Uterus (tissue), 4 donors: Measurements from ENCODE around the gene PITPNB. TPM values are rescaled to one million over a fixed set of nuclear protein-coding genes. Genes with fewer than 3 reads are reported as not detected.

ENCODE experiments used
- DNase-seq, 2 donors: peaks; one replicate each; pipeline ENCODE4 v3.0.0-alpha.2; 2019 to 2020
- H3K27ac ChIP-seq, 2 donors: fragments of 200-600 bp; sonication (generic); 1 replicate in 1 of 2; 2 replicates in 1 of 2; pipeline ENCODE4 v1.5.1; 2016 to 2018
- H3K27me3 ChIP-seq, 2 donors: fragments of 200-600 bp; sonication (generic); one replicate each; pipeline ENCODE4 v1.5.1; 2018 to 2019; ENCODE audit warnings: control low read depth in 1 of 2
- H3K36me3 ChIP-seq, 2 donors: fragments of 200-600 bp; sonication (generic); one replicate each; pipeline ENCODE4 v1.5.1; 2019; ENCODE audit warnings: control low read depth in 1 of 2
- H3K4me1 ChIP-seq, 2 donors: fragments of 200-600 bp; sonication (generic); one replicate each; pipeline ENCODE4 v1.5.1; 2018 to 2019; ENCODE audit warnings: control low read depth in 1 of 2
- H3K4me3 ChIP-seq, 2 donors: fragments of 200-600 bp; sonication (generic); 1 replicate in 1 of 2; 2 replicates in 1 of 2; pipeline ENCODE4 v1.5.1; 2018 to 2019; ENCODE audit warnings: mild to moderate bottlenecking in 1 of 2
- H3K9me3 ChIP-seq, 2 donors: fragments of 200-600 bp; sonication (generic); one replicate each; pipeline ENCODE4 v1.5.1; 2019; ENCODE audit warnings: control low read depth in 1 of 2
- CTCF ChIP-seq, 4 experiments: fragments of 200-600 bp in 2 of 4; fragments of 450-650 bp in 2 of 4; sonication (generic) in 2 of 4; IDR thresholded peaks; one replicate each; pipeline ENCODE4 v1.5.1; 2016 to 2019; ENCODE audit warnings: antibody characterized with exemption in 4 of 4, mild to moderate bottlenecking in 2 of 4, moderate library complexity in 1 of 4
- POLR2A ChIP-seq, 2 donors: fragments of 450-650 bp; IDR thresholded peaks; one replicate each; pipeline ENCODE4 v1.6.1; 2016; ENCODE audit warnings: antibody characterized with exemption in 2 of 2, mild to moderate bottlenecking in 1 of 2, moderate library complexity in 1 of 2
- intact Hi-C: fragments of 100-400 bp; cut with DNase I; formaldehyde crosslinking; loops from one replicate; pipeline ENCODE4 v1.15.1; 2023; ENCODE audit warnings: low total_unique reads
- total RNA-seq, 4 donors: library from RNA; depleted of rRNA in 3 of 4; stranded (reverse); fragments of >200 nt in 3 of 4; gene quantifications; one replicate each; pipeline versions ENCODE4 v1.1.0 to v1.2.4, GENCODE V29; 2014 to 2023
- donor health status: DM: yes; HTN: yes; CAD: no.

The PITPNB gene
- total RNA-seq, 4 donors from 2014 or later = 47.9 to 99.2 (median 62.5) TPM

- Histone ChIP-seq H3K27me3 (no peaks in the 10 kb centered on the region), H3K4me1 (no peaks in the 10 kb centered on the region), H3K4me3 (no peak overlapping the region), H3K9me3 (no peaks in the 10 kb centered on the region), H3K27ac (no peak overlapping the region), H3K36me3 (no peaks in the 10 kb centered on the region)
- DNase-seq = no peak
- intact Hi-C loops = no loop called here
- TF ChIP-seq POLR2A (IDR thresholded peaks at IDR 0.05) (no peak), CTCF (IDR thresholded peaks at IDR 0.05) (no peak)
Measured at GRCh38 chr22:27848005-27848404, 71.1 kb downstream of the PITPNB start.

GRCh38 chr22:27846910-27847309 lies 72.1 kb downstream of the PITPNB start:
- Histone ChIP-seq H3K4me1 (peaks cover 0 to 5% of the 10 kb centered on the region in 2 donors), H3K27ac (no peak overlapping the region), H3K4me3 (no peak overlapping the region), H3K9me3 (no peaks in the 10 kb centered on the region), H3K36me3 (no peaks in the 10 kb centered on the region), H3K27me3 (no peaks in the 10 kb centered on the region)
- intact Hi-C loops = no loop called here
- DNase-seq = no peak
- TF ChIP-seq CTCF (IDR thresholded peaks at IDR 0.05) (no peak), POLR2A (IDR thresholded peaks at IDR 0.05) (no peak)

GRCh38 chr22:27846248-27846757 lies 72.8 kb downstream of the PITPNB start:
- Histone ChIP-seq H3K4me1 (peaks cover 0 to 6% of the 10 kb centered on the region in 2 donors), H3K27me3 (no peaks in the 10 kb centered on the region), H3K27ac (peak overlapping the region; percentile 71), H3K36me3 (no peaks in the 10 kb centered on the region), H3K9me3 (no peaks in the 10 kb centered on the region), H3K4me3 (no peak overlapping the region)
- intact Hi-C loops = no loop called here
- no peak for DNase-seq
- TF ChIP-seq CTCF (IDR thresholded peaks at IDR 0.05) (no peak), POLR2A (IDR thresholded peaks at IDR 0.05) (no peak)

GRCh38 chr22:27845644-27846043 lies 73.4 kb downstream of the PITPNB start:
- DNase-seq = no peak
- Histone ChIP-seq H3K27ac (peak overlapping the region; percentile 71), H3K4me1 (peaks cover 0 to 6% of the 10 kb centered on the region in 2 donors), H3K9me3 (no peaks in the 10 kb centered on the region), H3K27me3 (no peaks in the 10 kb centered on the region), H3K36me3 (no peaks in the 10 kb centered on the region), H3K4me3 (no peak overlapping the region)
- TF ChIP-seq CTCF (IDR thresholded peaks at IDR 0.05) = no peak
- TF ChIP-seq POLR2A (IDR thresholded peaks at IDR 0.05) = no peak
- intact Hi-C loops = no loop called here

- TF ChIP-seq POLR2A (IDR thresholded peaks at IDR 0.05) = no peak
- TF ChIP-seq CTCF (IDR thresholded peaks at IDR 0.05) = no peak
- Histone ChIP-seq H3K27me3 (no peaks in the 10 kb centered on the region), H3K9me3 (no peaks in the 10 kb centered on the region), H3K4me1 (peaks cover 0 to 6% of the 10 kb centered on the region in 2 donors), H3K4me3 (no peak overlapping the region), H3K27ac (peak overlapping the region; percentile 71), H3K36me3 (no peaks in the 10 kb centered on the region)
- intact Hi-C loops = no loop called here
- peak; percentile 40 to 70 for DNase-seq
Measured at GRCh38 chr22:27844656-27845591, 74.1 kb downstream of the PITPNB start.
